ENCODE data around the gene ENPP6. TPM values are rescaled to one million over a fixed set of nuclear protein-coding genes. Genes with fewer than 3 reads are reported as not detected.

The ENPP6 gene
- total and polyA plus RNA-seq, 2 donors (not counting 3 experiments of a cell fraction or from before 2014, with no cell fraction given) = not detected

DNA sequence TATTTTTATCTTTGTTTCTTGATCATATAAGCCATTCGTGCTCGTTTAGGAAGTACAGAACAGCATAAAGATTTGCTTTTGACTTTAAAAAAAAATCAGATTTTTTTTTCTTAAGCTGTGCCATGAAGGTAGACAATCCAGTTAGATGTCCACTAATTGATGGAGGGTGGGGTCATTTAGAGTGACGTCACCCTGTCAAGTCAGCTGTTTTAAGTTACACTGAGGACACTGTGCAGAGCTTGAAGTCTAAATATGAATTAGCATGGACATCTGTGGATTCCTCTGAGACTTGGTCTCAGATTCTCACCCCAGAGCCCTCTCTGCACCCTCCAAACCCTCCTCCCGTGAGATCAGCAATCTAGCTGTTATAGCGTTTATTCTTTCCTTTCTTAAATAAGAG lies 63.9 kb downstream of the ENPP6 start:
- intact Hi-C loops (cut with micrococcal nuclease) = no loop called here
- FAIRE-seq (no peak), DNase-seq (ENCODE audit: low read depth, low spot score) (no peak)
- Histone ChIP-seq H4K20me1 (replicated peaks; ENCODE audit: control insufficient read depth, extremely low read depth, insufficient read depth, low read length) (no peaks in the 10 kb centered on the region), H3K9ac (replicated peaks; ENCODE audit: extremely low read depth, insufficient read depth, low read length) (no peak overlapping the region), H3K9me1 (replicated peaks; ENCODE audit: control insufficient read depth, extremely low read depth, insufficient read depth, low read length) (no peaks in the 10 kb centered on the region), H3K4me3 (replicated peaks in 1 of 3; ENCODE audit: insufficient read depth in 1 of 3, low read depth in 1 of 3, low read length in 3 of 3) (no peak overlapping the region), H3K27me3 (ENCODE audit: control insufficient read depth in 2 of 2, insufficient read depth in 2 of 2, low read length in 2 of 2) (no peaks in the 10 kb centered on the region), H3K27ac (ENCODE audit: insufficient read depth, low read depth, low read length) (no peak overlapping the region), H3K4me1 (ENCODE audit: control insufficient read depth, extremely low read depth, insufficient read depth, low read length) (no peaks in the 10 kb centered on the region), H2AFZ (ENCODE audit: low read depth, low read length) (no peak overlapping the region), H3K9me3 (replicated peaks; ENCODE audit: control insufficient read depth, insufficient read depth, low read length) (no peaks in the 10 kb centered on the region), H3K4me2 (ENCODE audit: insufficient read depth, low read length) (no peak overlapping the region), H3K79me2 (ENCODE audit: control insufficient read depth, insufficient read depth, low read length) (no peaks in the 10 kb centered on the region), H3K36me3 (ENCODE audit: control insufficient read depth in 2 of 2, extremely low read depth in 1 of 2, insufficient read depth in 2 of 2, low read length in 2 of 2) (no peaks in the 10 kb centered on the region)
- no TSS peak for BruUV-seq (replicated peaks)
- TF ChIP-seq, protein P1, sequence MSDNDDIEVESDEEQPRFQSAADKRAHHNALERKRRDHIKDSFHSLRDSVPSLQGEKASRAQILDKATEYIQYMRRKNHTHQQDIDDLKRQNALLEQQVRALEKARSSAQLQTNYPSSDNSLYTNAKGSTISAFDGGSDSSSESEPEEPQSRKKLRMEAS (IDR thresholded peaks at IDR 0.05; ENCODE audit: insufficient read depth, insufficient read length) = no peak
- TF ChIP-seq POLR2AphosphoS5 (IDR thresholded peaks at IDR 0.05; ENCODE audit: insufficient read depth, low read depth, low read length) (no peak), EZH2 (IDR thresholded peaks at IDR 0.05; ENCODE audit: borderline replicate concordance, low read depth, low read length, severe bottlenecking) (no peak), FOS (IDR thresholded peaks at IDR 0.05; ENCODE audit: borderline replicate concordance, insufficient read depth, low read length) (no peak), MYC (IDR thresholded peaks at IDR 0.05; ENCODE audit: low read depth, low read length) (no peak), GATA2 (IDR thresholded peaks at IDR 0.05; ENCODE audit: insufficient read depth, insufficient read length, low read depth, low read length) (no peak), POLR2A (IDR thresholded peaks at IDR 0.05; ENCODE audit: low read depth, low read length) (no peak), JUN (IDR thresholded peaks at IDR 0.05; ENCODE audit: borderline replicate concordance, insufficient read depth, insufficient read length, low read depth) (no peak)
- TF ChIP-seq, protein P2, sequence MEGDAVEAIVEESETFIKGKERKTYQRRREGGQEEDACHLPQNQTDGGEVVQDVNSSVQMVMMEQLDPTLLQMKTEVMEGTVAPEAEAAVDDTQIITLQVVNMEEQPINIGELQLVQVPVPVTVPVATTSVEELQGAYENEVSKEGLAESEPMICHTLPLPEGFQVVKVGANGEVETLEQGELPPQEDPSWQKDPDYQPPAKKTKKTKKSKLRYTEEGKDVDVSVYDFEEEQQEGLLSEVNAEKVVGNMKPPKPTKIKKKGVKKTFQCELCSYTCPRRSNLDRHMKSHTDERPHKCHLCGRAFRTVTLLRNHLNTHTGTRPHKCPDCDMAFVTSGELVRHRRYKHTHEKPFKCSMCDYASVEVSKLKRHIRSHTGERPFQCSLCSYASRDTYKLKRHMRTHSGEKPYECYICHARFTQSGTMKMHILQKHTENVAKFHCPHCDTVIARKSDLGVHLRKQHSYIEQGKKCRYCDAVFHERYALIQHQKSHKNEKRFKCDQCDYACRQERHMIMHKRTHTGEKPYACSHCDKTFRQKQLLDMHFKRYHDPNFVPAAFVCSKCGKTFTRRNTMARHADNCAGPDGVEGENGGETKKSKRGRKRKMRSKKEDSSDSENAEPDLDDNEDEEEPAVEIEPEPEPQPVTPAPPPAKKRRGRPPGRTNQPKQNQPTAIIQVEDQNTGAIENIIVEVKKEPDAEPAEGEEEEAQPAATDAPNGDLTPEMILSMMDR (IDR thresholded peaks at IDR 0.05; ENCODE audit: extremely low read depth in 1 of 2, insufficient read depth in 1 of 2, low read depth in 1 of 2, low read length in 2 of 2) = no peak
- POLR2A ChIA-PET = no interaction called here
- dilution Hi-C loops (cut with MboI; ENCODE audit: extremely low pct_ligation_motif_present, low sequenced_read_pairs) = no loop called here
- CTCF ChIA-PET = no interaction called here

All from endothelial cell of umbilical vein (primary cell).